GM12891 (cell line): ENCODE results near the gene SAGE1.

Source experiments
- DNase-seq: peaks from one replicate; pipeline ENCODE4 v3.0.0; 2011; ENCODE audit warnings: low spot score; ENCODE audit not compliant: insufficient read length
- FAIRE-seq: peaks from 2 replicates; lab custom pipeline; 2011; peaks lifted over from hg19 to GRCh38; lab: Jason Lieb, UNC
- PAX5 ChIP-seq: IDR thresholded peaks from 2 replicates; pipeline ENCODE4 v1.6.1; 2011; ENCODE audit warnings: low read length, moderate library complexity, mild to moderate bottlenecking; ENCODE audit not compliant: insufficient read depth, severe bottlenecking
- POLR2A ChIP-seq: IDR thresholded peaks from 2 replicates; pipeline ENCODE4 v1.6.1; 2011; ENCODE audit warnings: low read depth, low read length, control low read depth
- POLR2AphosphoS5 ChIP-seq: IDR thresholded peaks from 2 replicates; pipeline ENCODE4 v1.6.1; 2011; ENCODE audit warnings: low read depth, low read length, control low read depth
- POU2F2 ChIP-seq: IDR thresholded peaks from 2 replicates; pipeline ENCODE4 v1.6.1; 2011; ENCODE audit warnings: low read depth, mild to moderate bottlenecking, control low read depth, low read length, moderate library complexity
- SPI1 ChIP-seq: IDR thresholded peaks from 2 replicates; pipeline ENCODE4 v1.6.1; 2011; ENCODE audit warnings: low read depth, low read length, control low read depth
- TAF1 ChIP-seq: IDR thresholded peaks from 2 replicates; pipeline ENCODE4 v1.6.1; 2011; ENCODE audit warnings: low read depth, low read length, control low read depth

Gene SAGE1

GRCh38 chrX:135923353-135923752 is 29.8 kb downstream of the SAGE1 start:
- no peak for DNase-seq
- no peak for TF ChIP-seq POLR2AphosphoS5
- TF ChIP-seq TAF1, result no peak
- TF ChIP-seq POU2F2, result no peak
- no peak for TF ChIP-seq POLR2A
- no peak for TF ChIP-seq SPI1
- TF ChIP-seq PAX5, result no peak
- no peak for FAIRE-seq

- FAIRE-seq, result no peak
- TF ChIP-seq SPI1 (no peak), POLR2A (no peak), POLR2AphosphoS5 (no peak), TAF1 (no peak)
Measured at GRCh38 chrX:135927897-135928296, 34.4 kb downstream of the SAGE1 start.

GRCh38 chrX:135931644-135932487 is 38.4 kb downstream of the SAGE1 start:
- no peak for TF ChIP-seq POLR2AphosphoS5
- no peak for TF ChIP-seq TAF1
- no peak for TF ChIP-seq POLR2A
- TF ChIP-seq POU2F2, result no peak
- TF ChIP-seq PAX5, result no peak
- TF ChIP-seq SPI1, result no peak
- peak; percentile 6 for DNase-seq
- FAIRE-seq, result no peak

More at GRCh38 chrX:135927897-135928296, 34.4 kb downstream of the SAGE1 start:
- no peak for DNase-seq

GRCh38 chrX:135944486-135944885 is 51.0 kb downstream of the SAGE1 start:
- TF ChIP-seq POLR2A (no peak), TAF1 (no peak), POU2F2 (no peak), PAX5 (no peak), SPI1 (no peak), POLR2AphosphoS5 (no peak)
- DNase-seq (no peak), FAIRE-seq (no peak)

- no peak for TF ChIP-seq PAX5
- no peak for TF ChIP-seq POU2F2
- no peak for TF ChIP-seq SPI1
- TF ChIP-seq TAF1, result no peak
- TF ChIP-seq POLR2A, result no peak
- TF ChIP-seq POLR2AphosphoS5, result no peak
- FAIRE-seq, result no peak
- DNase-seq, result no peak
Measured at GRCh38 chrX:135951291-135951690, 57.8 kb downstream of the SAGE1 start.
